ENCODE results near the gene NUDT5.
"Not testable (repeated sequence)": the region's sequence is repeated elsewhere in the genome, so short reads cannot be mapped to it uniquely, and the experiment has no call there.

The NUDT5 gene

DNA sequence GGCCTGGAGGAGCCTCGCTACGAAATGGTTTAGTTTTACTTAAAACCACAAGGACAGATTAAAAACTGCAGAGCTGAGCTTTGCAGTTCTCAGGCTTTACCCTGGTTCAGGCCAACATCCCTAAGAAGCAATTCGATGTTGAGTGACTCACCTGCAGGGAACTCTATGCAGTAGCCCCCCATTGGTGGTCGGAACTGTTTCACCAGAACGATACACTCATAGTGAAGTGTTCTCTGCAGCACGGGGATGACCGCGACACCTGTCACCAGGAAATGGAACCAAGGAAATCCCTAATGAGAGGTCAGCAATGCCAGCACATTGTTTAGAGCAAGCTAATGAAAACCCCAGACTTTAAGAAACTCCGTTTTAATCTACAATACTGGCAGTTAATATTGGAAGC, 18.0 kb downstream of the NUDT5 start:
- Histone ChIP-seq H3K4me3 (no peak overlapping the region), H3K27ac (no peak overlapping the region)

DNA sequence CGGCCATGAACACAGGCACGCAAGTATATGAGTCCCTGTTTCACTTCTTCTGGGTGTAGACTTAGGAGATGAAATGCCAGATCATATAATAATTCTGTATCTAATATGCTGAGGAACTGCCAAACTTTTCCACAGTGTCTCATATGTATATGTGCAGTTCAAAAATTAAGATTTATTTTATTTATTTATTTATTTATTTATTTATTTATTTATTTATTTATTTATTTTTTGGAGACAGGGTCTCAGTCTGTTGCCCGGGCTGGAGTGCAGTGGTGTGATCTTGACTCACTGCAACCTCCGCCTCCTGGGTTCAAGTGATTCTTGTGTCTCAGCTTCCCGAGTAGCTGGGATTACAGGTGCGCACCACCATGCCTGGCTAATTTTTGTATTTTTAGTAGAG, 24.2 kb downstream of the NUDT5 start:
- not testable (repeated sequence) for H3K27ac ChIP-seq, H3K4me3 ChIP-seq

GRCh38 chr10:12165999-12166775, 29.5 kb downstream of the NUDT5 start:
- no peak overlapping the region for H3K27ac ChIP-seq

DNA sequence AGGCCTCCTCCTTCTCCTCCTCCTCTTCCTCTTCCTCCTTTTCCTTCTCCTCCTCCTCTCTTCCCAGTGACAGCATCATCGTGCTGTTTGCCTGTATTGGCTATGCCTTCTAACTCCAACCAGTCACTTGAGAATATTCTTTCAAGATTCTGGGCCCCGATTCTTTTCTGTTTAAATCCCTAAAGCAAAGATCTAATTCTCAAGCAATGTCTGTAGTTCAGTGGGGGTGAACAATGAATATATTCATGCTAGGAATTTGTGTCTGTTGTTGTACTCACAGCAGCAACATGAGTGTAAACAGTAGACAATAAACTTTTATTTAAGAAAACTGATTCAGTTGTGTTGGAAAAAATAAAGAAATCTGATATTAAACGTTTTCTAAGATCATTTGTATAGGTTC, 30.7 kb downstream of the NUDT5 start:
- Histone ChIP-seq H3K4me3 (no peak overlapping the region), H3K27ac (no peak overlapping the region)

More at GRCh38 chr10:12165999-12166775, 29.5 kb downstream of the NUDT5 start:
- H3K4me3 ChIP-seq, result no peak overlapping the region

DNA sequence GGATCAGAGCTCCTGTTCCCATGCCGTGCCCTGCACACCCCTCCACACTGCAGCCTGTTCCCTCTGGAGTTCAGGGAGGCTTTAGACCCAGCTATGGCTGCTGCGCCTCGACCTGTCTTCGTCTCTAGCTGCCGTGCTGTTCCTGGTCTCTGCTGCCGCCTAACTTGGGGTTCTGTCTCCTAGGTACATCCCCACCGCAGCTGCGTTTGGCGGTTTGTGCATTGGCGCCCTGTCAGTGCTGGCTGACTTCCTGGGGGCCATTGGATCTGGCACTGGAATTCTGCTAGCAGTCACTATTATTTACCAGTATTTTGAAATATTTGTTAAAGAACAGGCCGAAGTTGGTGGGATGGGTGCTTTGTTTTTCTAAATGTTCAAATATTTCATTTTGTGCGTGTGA, 31.6 kb downstream of the NUDT5 start:
- Histone ChIP-seq H3K4me3 (no peak overlapping the region), H3K27ac (no peak overlapping the region)

DNA sequence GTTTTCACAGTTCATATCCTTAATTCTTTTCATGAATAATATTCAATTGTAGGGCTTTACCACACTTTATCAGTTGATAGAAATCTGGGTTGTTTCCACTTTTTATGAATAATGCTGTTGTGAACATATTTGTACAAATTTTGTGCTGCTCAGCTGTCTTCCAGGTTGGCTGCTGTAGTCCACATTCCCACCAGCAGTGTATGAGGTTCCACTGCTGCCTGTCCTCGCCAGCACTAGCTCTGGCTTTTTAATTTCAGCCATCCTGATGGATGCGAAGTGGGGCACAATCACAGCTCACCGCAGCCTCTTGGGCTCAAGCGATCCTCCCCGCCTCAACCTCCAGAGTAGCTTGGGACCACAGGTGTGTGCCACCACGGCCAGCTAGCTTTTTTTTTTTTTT, 32.8 kb downstream of the NUDT5 start:
- Histone ChIP-seq H3K4me3 (no peak overlapping the region), H3K27ac (no peak overlapping the region)

- Histone ChIP-seq H3K4me3 (no peak overlapping the region), H3K27ac (no peak overlapping the region)
Observed at GRCh38 chr10:12160664-12161063, 35.0 kb downstream of the NUDT5 start.

- Histone ChIP-seq H3K27ac (no peak overlapping the region), H3K4me3 (no peak overlapping the region)
Observed at GRCh38 chr10:12158111-12158510, 37.6 kb downstream of the NUDT5 start.

- H3K4me3 ChIP-seq, result no peak overlapping the region
- H3K27ac ChIP-seq, result no peak overlapping the region
Observed at GRCh38 chr10:12156367-12157123, 39.1 kb downstream of the NUDT5 start.

DNA sequence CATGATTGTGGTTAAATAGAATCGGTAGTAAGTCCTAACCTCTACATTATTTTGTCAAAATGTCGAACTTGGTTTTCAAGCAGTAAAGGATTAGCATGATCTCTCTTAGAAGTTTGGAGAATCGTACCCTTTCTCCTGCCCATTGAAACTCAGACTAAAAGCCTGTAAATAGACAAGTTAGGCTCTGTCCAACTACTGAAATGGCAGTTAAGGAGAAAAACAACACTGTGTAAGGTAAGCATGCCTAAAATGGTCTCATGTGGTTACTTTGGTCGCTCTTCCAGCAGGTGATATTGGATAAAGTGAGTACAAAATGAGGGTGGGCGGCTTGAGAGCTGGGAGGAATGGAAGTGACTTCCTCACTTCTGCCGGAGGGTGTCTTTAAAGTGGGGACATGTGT, 41.2 kb downstream of the NUDT5 start:
- Histone ChIP-seq H3K27ac (no peak overlapping the region), H3K4me3 (no peak overlapping the region)

- Histone ChIP-seq H3K27ac (no peak overlapping the region), H3K4me3 (no peak overlapping the region)
Observed at GRCh38 chr10:12150163-12150562, 45.5 kb downstream of the NUDT5 start.

- H3K4me3 ChIP-seq, result no peak overlapping the region
- H3K27ac ChIP-seq, result no peak overlapping the region
Observed at GRCh38 chr10:12144538-12144937, 51.2 kb downstream of the NUDT5 start.

- Histone ChIP-seq H3K4me3 (no peak overlapping the region), H3K27ac (no peak overlapping the region)
Observed at GRCh38 chr10:12140038-12140437, 55.7 kb downstream of the NUDT5 start.

GRCh38 chr10:12135631-12136030, 60.1 kb downstream of the NUDT5 start:
- H3K4me3 ChIP-seq, result no peak overlapping the region
- no peak overlapping the region for H3K27ac ChIP-seq

DNA sequence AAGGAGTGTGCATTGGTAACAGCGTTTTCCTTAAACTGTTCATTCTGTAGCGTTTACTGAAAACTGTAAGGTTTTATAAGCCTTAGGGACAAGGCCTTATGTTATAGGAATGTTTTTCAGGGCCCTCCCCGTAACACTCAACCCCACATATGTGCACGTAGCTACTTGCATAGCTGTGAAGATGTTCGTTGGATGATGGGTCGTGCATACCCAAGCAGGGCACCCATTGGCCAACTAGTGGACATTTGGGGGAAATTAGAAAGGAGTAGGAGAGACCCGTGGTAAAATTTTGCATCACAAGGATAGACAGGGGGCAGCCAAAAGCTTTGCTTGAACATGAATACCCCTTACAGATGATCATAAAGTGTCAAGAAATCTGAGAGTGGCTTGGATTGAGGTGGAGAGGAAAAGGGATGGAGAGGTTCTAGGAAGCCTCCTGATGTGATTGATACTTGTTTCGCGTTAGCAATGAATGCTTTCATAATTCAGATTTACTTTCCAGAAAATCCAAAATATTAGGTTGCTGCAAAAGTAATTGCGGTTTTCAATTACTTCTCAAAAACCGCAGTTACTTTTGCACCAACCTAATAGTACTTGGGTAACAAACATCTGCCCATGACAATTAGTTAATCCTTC, 65.3 kb downstream of the NUDT5 start:
- Histone ChIP-seq H3K27ac (peak overlapping the region in 18 of 21 experiments; percentile 65 to 95 (median 86)), H3K4me3 (peak overlapping the region; percentile 87 to 100 (median 97))

GRCh38 chr10:12129222-12130111, 66.2 kb downstream of the NUDT5 start, which contains the start of gene SEC61A2:
Gene SEC61A2, plus strand, starts transcription at chr10:12129677. Its CDS starts 111 bp downstream, at chr10:12129788.
- peak within 1 kb of the TSS; percentile 87 to 100 (median 97) for H3K4me3 ChIP-seq
- H3K27ac ChIP-seq, result peak within 1 kb of the TSS; percentile 68 to 95 (median 89)

GRCh38 chr10:12121673-12122072, 74.0 kb downstream of the NUDT5 start:
- Histone ChIP-seq H3K27ac (no peak overlapping the region), H3K4me3 (no peak overlapping the region)
